ENCODE results near the gene LRRC37A2.
"Not testable (repeated sequence)": the region's sequence is repeated elsewhere in the genome, so short reads cannot be mapped to it uniquely, and the experiment has no call there.

GRCh38 chr17:46566284-46566683 lies 54.0 kb downstream of the LRRC37A2 start:
- TF ChIP-seq POLR2A (IDR thresholded peaks at IDR 0.05); CTCF (IDR thresholded peaks at IDR 0.05 in 4 of 5, conservative IDR thresholded peaks at IDR 0.05 in 1 of 5): not testable (repeated sequence)
